Activated T-helper 17 cell treated with anti-CD3 and anti-CD28 coated beads, Interleukin-2, amount 50 U/mL, for 72 hours (primary cell): ENCODE results near the gene ITPR1. TPM values are rescaled to one million over a fixed set of nuclear protein-coding genes. Genes with fewer than 3 reads are reported as not detected.

Source experiments
- ATAC-seq: fragments of 150-1000 bp; cut with Tn5 transposase; replicated peaks from 2 replicates; pipeline ENCODE4 v1.10.0; 2021; ENCODE audit warnings: mild to moderate bottlenecking, moderate library complexity
- H3K27ac Mint-ChIP-seq: one replicate; pipeline ENCODE4 v1.8.0; 2022; ENCODE audit warnings: mixed read lengths
- H3K27me3 Mint-ChIP-seq: one replicate; pipeline ENCODE4 v1.8.0; 2022; ENCODE audit warnings: mixed read lengths
- H3K36me3 Mint-ChIP-seq: one replicate; pipeline ENCODE4 v1.8.0; 2022; ENCODE audit warnings: low read depth, mild to moderate bottlenecking, mixed read lengths
- H3K4me1 Mint-ChIP-seq: one replicate; pipeline ENCODE4 v1.8.0; 2022; ENCODE audit warnings: mixed read lengths
- H3K4me3 Mint-ChIP-seq: one replicate; pipeline ENCODE4 v1.8.0; 2022; ENCODE audit warnings: mild to moderate bottlenecking, mixed read lengths
- H3K9me3 Mint-ChIP-seq: one replicate; pipeline ENCODE4 v1.8.0; 2022; ENCODE audit warnings: mixed read lengths
- total RNA-seq, 2 donors: library from RNA; stranded (reverse); gene quantifications; one replicate each; pipeline ENCODE4 v1.2.3, GENCODE V29; 2022

Gene ITPR1
- total RNA-seq, 2 donors from 2014 or later, result 78.5 to 84.6 TPM

DNA sequence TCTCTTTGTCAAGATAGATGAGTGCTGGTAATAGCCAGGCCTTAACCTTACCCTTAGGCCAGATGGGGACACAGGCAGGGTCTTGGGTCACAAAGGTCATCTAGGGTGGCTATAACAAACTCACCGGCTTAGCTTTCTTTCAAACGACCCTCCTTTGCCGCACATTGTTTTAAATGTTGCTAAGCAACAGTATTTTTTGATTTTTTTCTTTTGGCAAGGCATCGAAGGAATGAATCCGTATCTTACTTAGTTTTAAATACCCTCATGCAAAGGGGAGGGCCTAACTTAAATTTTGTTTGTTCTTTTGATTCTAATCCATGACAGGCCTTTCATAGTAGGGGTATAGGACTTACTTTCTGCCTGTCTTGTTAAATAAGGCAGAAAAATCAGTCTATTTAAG is 35.2 kb downstream of the ITPR1 start:
- no peak for ATAC-seq
- H3K27ac Mint-ChIP-seq, result no peak overlapping the region
- H3K9me3 Mint-ChIP-seq, result no peaks in the 10 kb centered on the region

DNA sequence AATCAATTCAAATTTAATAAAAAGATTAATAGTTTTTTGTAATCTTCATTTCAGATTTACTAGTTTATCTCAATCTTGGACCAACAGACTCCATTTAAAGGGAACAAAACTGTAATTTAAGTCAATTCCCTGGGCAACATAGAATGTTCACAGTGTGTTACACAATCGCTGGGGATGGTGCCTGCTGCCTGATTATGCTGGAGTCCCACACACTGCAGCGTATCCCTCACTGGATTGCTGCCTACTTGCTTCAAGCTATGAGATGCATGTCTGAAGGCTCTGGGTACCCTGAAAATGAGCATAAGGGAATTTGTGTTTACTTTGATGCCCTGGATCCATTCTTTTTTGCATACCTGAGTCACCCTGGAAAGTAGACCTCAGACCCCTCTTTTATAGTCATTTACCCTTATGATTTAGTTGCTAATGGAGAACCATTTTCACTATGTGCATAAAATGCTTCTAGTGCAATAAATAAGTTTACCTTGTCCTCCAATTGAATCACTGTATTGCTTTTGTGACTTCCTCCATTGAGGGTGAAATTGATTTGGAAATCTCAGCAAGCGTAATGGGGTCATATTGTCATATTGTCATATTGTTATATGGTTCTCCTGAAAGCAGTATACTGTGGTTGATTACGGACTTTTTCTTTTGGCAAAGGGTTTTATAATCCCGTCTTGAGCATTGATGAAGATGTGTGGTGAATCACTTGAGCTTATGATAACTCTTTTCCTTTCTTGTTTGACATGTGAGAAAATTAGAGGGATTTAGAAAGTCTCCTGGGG is 35.9 kb downstream of the ITPR1 start:
- H3K4me3 Mint-ChIP-seq, result no peak overlapping the region
- H3K9me3 Mint-ChIP-seq, result no peaks in the 10 kb centered on the region
- H3K27ac Mint-ChIP-seq, result no peak overlapping the region
- no peak for ATAC-seq
- no peaks in the 10 kb centered on the region for H3K27me3 Mint-ChIP-seq
- peaks cover 11% of the 10 kb centered on the region for H3K4me1 Mint-ChIP-seq
- peaks cover 14% of the 10 kb centered on the region for H3K36me3 Mint-ChIP-seq

More for the DNA sequence above, 35.2 kb downstream of the ITPR1 start:
- no peak overlapping the region for H3K4me3 Mint-ChIP-seq
- peaks cover 11% of the 10 kb centered on the region for H3K4me1 Mint-ChIP-seq
- peaks cover 20% of the 10 kb centered on the region for H3K36me3 Mint-ChIP-seq
- H3K27me3 Mint-ChIP-seq, result no peaks in the 10 kb centered on the region

- H3K36me3 Mint-ChIP-seq, result peaks cover 12% of the 10 kb centered on the region
- no peak for ATAC-seq
- peaks cover 11% of the 10 kb centered on the region for H3K4me1 Mint-ChIP-seq
- H3K9me3 Mint-ChIP-seq, result no peaks in the 10 kb centered on the region
- H3K27ac Mint-ChIP-seq, result no peak overlapping the region
- H3K4me3 Mint-ChIP-seq, result no peak overlapping the region
- no peaks in the 10 kb centered on the region for H3K27me3 Mint-ChIP-seq
Observed at GRCh38 chr3:4529876-4530588, 36.9 kb downstream of the ITPR1 start.

DNA sequence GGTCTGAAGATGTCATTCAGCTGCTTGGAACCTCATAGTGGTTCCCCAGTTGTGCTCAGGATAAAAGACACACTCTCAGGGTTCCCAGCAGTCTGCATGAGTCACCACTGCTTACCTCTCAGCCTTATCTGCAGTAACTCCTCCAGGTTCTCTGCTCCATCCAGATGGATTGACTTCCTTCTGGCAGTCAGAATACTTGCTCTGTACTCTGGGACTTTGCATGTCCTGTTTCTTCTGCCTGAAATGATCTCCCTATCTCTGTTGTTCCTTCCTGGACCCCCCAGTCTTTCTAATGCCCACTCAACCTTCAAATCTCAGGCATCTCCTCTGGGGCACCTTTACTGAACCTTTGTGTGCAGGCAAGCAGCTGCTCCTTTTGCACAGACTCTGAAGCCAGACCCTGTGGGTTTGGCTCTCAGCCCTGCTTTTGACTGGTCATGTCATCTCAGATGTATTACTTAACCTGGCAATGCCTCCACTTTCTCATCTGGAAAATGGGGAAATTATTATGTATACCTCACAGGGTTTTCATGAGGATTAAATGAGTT is 38.4 kb downstream of the ITPR1 start:
- Mint-ChIP-seq H3K27me3 (no peaks in the 10 kb centered on the region), H3K36me3 (no peaks in the 10 kb centered on the region), H3K4me3 (no peak overlapping the region), H3K4me1 (peaks cover 5% of the 10 kb centered on the region), H3K27ac (peak overlapping the region; percentile 32), H3K9me3 (no peaks in the 10 kb centered on the region)
- no peak for ATAC-seq

GRCh38 chr3:4532535-4533112 is 39.5 kb downstream of the ITPR1 start:
- H3K36me3 Mint-ChIP-seq, result peaks cover 5% of the 10 kb centered on the region
- no peak overlapping the region for H3K27ac Mint-ChIP-seq
- no peaks in the 10 kb centered on the region for H3K27me3 Mint-ChIP-seq
- ATAC-seq, result no peak
- no peak overlapping the region for H3K4me3 Mint-ChIP-seq
- no peaks in the 10 kb centered on the region for H3K9me3 Mint-ChIP-seq
- peaks cover 10% of the 10 kb centered on the region for H3K4me1 Mint-ChIP-seq

GRCh38 chr3:4533489-4534443 is 40.6 kb downstream of the ITPR1 start:
- ATAC-seq, result no peak
- H3K4me1 Mint-ChIP-seq, result peaks cover 10% of the 10 kb centered on the region

DNA sequence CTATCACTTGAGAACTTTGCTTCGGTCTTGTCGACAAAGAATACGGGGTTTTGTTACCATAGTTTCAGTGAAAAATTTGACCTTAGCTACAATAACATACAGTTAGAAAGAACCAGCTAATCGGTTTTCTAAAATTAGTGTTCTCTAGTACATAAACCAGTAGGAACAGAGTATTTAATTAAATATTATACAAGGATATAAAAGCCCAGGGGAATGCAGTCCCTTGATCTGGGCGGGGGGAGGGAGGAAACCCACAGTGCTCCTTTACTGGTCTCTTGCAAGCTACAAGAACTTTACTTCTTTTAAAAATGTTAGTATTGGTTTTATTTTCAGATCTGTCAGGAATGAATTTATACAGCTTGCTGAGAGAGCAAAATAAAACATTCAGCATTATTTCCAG is 41.8 kb downstream of the ITPR1 start:
- Mint-ChIP-seq H3K27ac (no peak overlapping the region), H3K27me3 (no peaks in the 10 kb centered on the region), H3K36me3 (peaks cover 6% of the 10 kb centered on the region), H3K4me3 (no peak overlapping the region), H3K9me3 (no peaks in the 10 kb centered on the region), H3K4me1 (peaks cover 10% of the 10 kb centered on the region)
- ATAC-seq, result no peak

More at GRCh38 chr3:4533489-4534443, 40.6 kb downstream of the ITPR1 start:
- Mint-ChIP-seq H3K4me3 (no peak overlapping the region), H3K36me3 (peaks cover 6% of the 10 kb centered on the region), H3K9me3 (no peaks in the 10 kb centered on the region), H3K27me3 (no peaks in the 10 kb centered on the region), H3K27ac (no peak overlapping the region)

- Mint-ChIP-seq H3K9me3 (no peaks in the 10 kb centered on the region), H3K4me3 (no peak overlapping the region), H3K4me1 (peaks cover 9% of the 10 kb centered on the region), H3K36me3 (peaks cover 6% of the 10 kb centered on the region), H3K27ac (no peak overlapping the region), H3K27me3 (no peaks in the 10 kb centered on the region)
- no peak for ATAC-seq
Observed at GRCh38 chr3:4536260-4536659, 43.1 kb downstream of the ITPR1 start.

DNA sequence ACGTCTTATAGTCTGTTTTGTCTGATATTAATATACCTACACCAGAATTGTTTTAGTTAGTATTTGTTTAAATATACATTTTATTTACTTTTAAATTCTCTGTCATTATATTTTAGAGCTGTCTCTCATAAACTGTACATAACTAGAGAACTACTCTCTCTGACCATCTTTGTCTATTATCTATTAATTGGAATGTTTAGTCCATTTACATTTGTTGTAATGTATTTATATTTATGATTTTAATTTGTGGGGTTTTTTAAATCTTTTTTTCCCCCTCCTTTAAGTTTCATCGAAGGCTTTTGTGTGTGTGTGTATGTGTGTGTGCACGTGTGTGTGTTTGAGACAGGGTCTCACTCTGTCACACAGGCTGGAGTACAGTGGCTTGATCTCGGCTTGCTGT is 47.1 kb downstream of the ITPR1 start:
- Mint-ChIP-seq H3K27ac (no peak overlapping the region), H3K4me3 (no peak overlapping the region), H3K9me3 (no peaks in the 10 kb centered on the region), H3K4me1 (peaks cover 4% of the 10 kb centered on the region), H3K36me3 (peaks cover 6% of the 10 kb centered on the region), H3K27me3 (no peaks in the 10 kb centered on the region)
- no peak for ATAC-seq

DNA sequence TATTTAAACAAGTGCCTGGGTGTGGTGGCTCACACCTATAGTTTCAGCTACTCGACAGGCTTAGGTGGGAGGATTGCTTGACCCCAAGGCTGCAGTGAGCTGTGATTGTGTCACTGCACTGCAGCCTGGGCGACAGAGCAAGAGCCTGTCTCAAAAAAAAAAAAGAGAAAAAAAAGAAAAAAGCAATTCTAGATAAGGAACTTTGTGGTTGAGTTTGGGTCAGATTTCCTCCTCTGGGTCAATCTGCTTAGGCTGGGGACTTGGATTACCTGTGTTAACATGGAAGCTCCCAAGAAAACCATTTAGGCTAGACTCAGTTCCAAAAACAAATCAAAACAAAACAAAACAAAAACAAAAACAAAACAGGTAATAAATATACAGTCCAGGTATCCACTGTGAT is 50.0 kb downstream of the ITPR1 start:
- no peaks in the 10 kb centered on the region for H3K9me3 Mint-ChIP-seq
- H3K36me3 Mint-ChIP-seq, result no peaks in the 10 kb centered on the region
- no peaks in the 10 kb centered on the region for H3K27me3 Mint-ChIP-seq
- H3K4me3 Mint-ChIP-seq, result no peak overlapping the region
- H3K4me1 Mint-ChIP-seq, result no peaks in the 10 kb centered on the region
- H3K27ac Mint-ChIP-seq, result no peak overlapping the region
- ATAC-seq, result no peak

DNA sequence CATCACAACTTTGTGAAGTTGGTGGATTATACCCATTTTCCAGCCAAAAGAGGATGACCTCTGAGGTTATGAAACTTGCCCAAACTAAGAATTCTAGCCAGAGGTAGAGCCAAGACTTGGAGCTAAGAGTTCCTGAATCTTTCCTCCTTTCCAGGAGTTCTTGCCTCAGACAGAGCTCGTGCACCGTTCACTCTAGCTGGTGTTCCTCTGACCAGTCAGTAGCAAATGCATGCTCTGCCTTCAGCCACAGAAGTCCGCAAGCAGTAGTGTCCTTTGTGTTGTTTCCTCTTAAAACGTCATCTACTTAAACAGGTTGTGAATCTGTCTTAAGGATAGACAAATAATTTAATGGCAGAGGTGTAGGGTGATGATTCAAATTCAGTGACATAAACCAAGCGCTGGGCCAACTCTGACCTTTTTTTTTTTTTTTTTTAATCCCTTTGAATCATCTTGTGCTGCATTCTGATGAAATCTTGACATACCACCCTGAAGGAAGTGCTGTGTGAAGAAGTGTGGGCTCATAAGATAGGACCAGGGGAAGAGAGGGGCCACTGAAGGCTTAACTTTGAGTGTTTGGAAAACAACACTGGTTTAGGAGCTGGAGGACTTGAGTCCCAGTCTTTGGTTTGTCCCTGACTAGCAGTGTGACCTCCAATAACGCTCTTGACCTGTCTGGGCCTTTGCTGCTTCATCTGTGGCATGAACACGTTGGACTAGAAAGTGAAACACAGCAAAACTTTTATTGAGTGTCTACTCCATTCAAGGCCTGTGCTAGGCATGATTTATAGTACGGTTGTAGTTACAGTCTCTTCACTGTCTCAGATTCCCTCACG is 53.4 kb downstream of the ITPR1 start:
- Mint-ChIP-seq H3K4me3 (no peak overlapping the region), H3K36me3 (peaks cover 6% of the 10 kb centered on the region), H3K27ac (no peak overlapping the region), H3K9me3 (no peaks in the 10 kb centered on the region), H3K27me3 (no peaks in the 10 kb centered on the region), H3K4me1 (peaks cover 4% of the 10 kb centered on the region)
- ATAC-seq, result no peak

DNA sequence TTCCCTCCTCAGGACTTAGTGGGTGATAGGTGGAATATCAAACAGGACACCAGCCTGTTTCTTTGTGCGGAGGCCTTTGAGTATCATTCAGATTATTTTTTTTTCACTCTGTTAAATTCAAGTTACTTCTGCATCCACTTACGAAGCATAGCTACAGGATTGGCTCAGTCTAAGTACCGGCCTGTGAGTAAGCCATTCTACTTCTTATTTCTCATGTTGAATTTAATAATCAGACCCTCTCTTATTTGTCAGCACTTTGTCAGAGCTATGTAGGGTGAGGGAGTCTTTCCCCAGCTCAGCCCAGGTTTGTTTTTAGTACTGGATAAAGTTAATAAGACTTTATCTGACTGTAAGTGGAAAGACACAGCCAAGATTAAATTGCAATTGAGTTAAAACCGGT is 54.7 kb downstream of the ITPR1 start:
- H3K4me3 Mint-ChIP-seq, result no peak overlapping the region
- H3K27me3 Mint-ChIP-seq, result no peaks in the 10 kb centered on the region
- peaks cover 6% of the 10 kb centered on the region for H3K36me3 Mint-ChIP-seq
- ATAC-seq, result no peak
- H3K27ac Mint-ChIP-seq, result no peak overlapping the region
- H3K9me3 Mint-ChIP-seq, result no peaks in the 10 kb centered on the region
- peaks cover 4% of the 10 kb centered on the region for H3K4me1 Mint-ChIP-seq

DNA sequence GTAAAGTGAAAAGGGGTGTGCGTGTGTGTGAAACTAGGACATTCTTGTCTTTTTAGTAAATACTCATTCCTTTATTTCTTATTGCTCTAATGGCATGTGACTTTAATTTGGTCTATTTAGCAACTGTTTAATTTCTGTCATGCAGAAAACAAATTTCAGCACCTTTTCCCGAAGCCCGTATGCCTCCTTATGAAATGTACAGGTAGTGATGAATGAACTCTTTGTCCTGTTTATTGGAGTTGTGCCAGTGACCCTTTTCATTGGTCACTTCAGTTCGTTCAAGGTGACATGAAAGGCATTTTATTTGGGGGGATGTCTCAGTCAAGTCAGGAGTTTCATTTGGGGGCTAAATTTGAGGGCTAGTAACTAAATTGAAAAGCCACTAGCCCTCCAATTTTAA is 55.2 kb downstream of the ITPR1 start:
- H3K36me3 Mint-ChIP-seq, result peaks cover 6% of the 10 kb centered on the region
- no peak for ATAC-seq
- no peaks in the 10 kb centered on the region for H3K27me3 Mint-ChIP-seq
- no peak overlapping the region for H3K4me3 Mint-ChIP-seq
- H3K27ac Mint-ChIP-seq, result no peak overlapping the region
- H3K9me3 Mint-ChIP-seq, result no peaks in the 10 kb centered on the region
- H3K4me1 Mint-ChIP-seq, result peaks cover 4% of the 10 kb centered on the region
